HPDE6-E6E7 (cell line): Measurements from ENCODE around the gene C16orf90.

ENCODE experiments used
- DNase-seq: peaks from one replicate; pipeline ENCODE4 v3.0.0; 2011; ENCODE audit warnings: missing footprints; ENCODE audit errors: extremely low spot score

The C16orf90 gene

DNA sequence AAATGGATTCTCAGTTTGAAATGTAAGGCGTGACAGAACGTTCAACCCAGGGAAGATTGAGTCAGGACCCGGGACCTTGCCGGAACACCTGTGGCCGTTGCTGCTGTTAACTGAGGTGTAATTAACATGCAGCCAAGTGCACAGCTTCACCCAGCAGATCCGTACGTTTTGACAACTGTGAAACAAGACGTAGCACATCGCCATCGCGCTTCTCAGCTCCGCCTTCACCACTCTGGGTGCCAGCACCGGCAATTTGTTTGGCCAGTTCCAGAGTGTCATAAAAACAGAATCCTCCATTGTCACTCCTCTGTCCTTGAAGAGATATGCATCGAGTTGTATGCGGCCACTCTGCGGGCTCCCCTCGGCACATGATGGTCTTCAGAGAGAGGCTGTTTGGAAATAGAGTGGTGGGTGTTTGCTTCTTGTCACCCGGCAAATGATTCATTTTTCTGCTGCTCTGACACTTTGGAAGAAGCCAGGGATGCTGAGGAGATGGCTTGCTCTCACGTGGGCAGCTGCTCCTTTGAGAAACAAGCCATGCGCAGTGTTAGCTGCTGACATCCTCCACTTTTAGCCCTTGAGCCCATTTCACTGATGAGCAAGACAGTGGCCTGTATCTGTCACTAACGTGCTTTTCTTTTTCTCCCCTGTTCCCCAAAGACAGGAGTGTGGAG is 29.2 kb downstream of the C16orf90 start:
- DNase-seq, result no peak

DNA sequence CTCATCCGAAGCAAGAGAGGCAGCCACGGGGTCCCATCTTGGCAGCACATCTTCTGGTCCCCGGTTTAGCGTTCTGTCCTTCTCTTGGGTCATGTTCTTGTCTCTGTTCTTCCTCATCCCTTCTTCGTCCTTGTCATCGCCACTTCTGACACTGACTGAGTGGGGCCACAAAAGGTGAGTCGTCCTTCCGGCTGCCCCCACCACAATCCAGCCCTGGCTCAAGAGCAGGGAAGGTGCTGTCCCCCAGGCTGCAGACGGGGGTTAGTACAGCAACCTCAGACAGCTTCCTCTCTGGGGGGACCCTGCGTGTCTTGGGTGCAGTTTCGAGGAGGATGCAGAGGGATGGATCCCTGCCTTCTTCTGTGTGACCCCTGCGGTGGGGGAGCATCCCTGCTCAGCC is 30.0 kb downstream of the C16orf90 start:
- no peak for DNase-seq

DNA sequence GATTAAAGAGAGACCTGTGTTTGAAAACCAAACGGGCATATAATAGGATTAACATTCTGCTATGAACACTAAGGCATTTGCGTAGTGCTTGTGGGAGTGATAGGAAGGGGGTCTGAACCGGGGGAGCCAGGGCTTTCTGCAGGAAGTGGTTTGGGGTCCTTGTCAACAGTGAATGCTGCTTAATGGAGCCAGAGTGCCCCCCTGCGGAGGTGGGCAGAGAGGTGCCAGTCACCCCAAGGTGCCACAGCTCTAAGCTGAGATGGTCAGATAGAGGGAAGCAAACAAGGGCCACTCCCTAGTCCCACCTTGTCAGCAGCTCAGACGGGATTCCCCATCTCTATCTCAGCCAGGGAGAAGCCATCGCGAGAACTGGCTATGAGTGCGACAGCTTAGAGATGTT is 34.1 kb downstream of the C16orf90 start:
- no peak for DNase-seq

DNA sequence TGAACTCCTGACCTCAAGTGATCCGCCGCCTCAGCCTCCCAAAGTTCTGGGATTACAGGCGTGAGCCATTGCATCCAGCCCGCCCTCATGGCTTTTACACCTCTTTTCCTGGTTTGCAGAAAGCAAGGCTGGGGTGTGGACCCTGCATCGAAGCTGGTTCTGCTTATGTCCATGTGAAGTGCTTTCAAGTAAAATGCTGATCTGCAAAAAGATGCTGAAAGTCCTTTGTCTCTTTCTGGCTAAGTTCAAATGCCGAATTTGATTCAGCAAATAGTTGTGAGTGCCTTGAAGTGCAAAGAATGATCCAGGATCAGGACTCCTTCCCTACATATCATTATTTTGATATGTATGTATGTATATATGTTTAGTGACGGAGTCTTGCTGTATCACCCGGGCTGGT is 34.7 kb downstream of the C16orf90 start:
- no peak for DNase-seq

DNA sequence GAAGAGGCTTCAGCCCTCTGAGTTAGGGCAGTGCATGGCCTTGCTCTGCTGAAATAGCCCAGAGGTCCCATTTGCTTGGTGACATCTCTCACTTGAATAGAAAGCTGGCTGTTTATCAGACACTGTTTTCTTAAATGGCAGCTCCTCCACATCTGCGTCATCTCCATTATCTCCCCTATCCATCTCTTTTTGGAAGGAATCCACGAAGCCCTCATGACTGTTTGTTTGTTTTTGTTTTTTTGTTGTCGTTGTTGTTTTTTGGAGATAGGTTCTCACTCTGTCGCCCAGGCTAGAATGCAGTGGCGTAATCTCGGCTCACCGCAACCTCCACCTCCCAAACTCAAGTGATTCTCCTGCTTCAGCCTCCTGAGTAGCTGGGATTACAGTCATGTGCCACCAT is 35.2 kb downstream of the C16orf90 start:
- DNase-seq, result no peak

DNA sequence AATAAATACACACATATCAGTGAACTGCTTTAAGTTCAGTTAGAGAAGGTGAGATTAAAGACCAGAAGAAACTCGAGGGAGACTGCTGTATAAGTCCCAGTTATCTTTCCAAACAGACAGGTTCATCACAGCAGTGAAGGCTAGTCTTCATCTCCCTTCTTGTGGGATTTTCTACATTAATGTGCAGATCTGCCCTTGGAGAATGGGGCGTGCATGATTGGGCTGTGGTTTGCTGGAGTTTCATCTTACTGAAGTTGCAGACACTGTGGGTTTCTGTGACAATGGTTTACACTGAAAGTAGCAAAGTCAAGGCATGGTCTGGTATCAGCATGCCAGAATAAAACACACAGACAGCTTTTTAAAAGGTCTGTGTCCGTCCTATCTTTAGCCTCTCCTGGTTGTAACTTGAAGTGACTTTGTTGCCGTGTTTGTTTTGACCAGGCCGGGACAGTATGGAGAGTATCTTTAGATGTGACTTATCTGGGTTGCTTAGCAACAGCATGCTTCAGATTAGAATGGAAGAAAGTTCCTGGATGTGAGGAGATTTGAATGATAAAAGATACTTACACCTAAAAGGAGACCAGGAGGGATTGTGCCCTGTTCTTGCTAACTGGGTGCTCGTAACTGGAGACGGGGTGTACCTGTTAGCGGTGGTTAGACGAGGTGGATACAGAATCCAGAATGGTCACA is 35.7 kb downstream of the C16orf90 start:
- no peak for DNase-seq

DNA sequence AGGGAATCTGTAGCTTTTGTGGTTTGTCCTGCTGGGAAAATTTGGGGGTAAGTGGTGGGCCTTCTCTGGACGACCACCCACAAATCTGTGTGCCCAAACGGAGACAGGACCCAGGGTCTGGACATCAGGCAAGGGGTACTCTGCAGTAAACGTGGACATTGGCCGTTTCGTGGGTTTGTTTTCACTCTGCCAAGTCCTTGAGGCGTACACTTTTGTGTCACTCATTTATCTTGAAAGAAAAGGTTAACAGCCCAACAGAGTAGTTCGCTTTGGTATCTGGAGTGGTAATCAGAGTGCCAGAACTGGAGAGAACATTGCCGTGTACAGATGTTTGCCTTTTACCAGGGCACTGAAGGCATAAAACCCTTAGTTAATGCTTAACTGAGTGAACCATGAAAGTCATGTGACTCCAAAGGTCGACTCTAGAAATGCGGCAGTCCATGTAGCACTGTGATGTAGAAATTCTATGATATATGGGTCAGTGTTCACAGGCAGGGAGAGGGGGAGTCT is 36.4 kb downstream of the C16orf90 start:
- DNase-seq, result peak; percentile 23

DNA sequence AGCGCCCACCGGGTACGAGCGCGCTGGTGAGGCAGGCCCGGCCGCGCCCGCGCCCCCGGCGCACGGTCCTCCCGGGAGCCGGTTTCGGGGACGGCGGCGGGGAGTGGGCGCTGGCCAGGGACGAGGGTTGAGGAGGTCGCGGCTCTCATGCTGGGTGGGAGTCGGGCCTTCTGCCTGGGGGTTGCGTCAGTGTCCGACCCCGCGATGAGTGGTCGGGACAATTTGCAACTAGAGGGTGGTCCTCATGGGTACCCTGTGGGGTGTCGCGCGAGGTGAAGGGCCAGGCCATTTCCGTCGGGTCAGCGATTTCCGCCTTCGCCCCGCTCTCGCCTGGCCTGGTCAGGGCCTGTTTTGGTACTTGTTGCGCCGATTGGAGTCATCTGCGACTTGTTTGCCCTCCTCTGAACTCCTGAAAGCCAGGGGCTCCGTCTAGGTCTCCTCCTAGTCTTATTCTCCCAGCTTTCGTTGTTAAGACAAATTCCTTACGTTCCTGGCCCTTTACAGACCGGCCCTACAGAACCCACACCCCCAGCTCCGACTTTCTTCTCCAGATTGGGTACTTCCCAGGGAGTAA is 36.9 kb downstream of the C16orf90 start:
- DNase-seq, result peak; percentile 46

DNA sequence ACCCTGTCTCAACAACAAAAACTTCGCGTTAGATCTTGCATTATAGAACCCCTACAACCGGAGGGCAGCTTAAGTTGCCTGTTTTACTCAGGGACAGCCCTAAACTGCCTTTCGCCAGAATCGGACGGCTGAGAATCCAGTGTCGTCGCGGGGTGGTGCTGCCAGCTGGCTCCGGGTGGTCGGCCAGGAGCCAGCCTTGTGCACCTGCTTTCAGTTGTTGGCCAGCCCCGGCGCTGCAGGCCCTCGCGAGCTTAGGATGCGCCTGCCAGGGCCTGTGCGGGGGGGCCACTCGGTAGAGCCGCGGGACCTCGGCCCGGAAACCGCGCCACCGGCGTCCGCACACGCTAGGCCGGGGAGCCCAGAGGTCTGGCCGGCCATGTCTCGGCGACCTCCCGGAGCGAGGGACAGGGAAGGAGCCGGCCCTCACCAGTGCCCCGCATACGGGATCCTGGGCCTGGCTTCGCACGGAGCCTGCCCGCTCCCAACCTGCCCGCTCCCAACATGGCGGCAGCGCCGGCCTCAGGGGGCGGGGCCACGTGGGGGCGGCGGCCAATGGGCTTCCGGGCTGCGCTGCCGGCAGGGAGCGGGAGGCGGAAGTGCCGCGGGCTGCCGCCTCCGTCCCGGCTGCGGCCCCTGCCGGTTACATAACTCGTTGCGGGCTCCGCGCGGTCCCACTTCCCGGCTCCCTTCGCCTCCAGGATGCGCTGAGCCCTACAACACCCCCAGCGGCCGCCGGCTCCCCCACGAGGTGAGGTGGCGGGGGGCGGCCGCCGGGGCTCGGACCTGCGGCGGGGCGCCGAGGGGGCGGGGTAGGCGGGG is 37.6 kb downstream of the C16orf90 start:
- peak; percentile 99 for DNase-seq

DNA sequence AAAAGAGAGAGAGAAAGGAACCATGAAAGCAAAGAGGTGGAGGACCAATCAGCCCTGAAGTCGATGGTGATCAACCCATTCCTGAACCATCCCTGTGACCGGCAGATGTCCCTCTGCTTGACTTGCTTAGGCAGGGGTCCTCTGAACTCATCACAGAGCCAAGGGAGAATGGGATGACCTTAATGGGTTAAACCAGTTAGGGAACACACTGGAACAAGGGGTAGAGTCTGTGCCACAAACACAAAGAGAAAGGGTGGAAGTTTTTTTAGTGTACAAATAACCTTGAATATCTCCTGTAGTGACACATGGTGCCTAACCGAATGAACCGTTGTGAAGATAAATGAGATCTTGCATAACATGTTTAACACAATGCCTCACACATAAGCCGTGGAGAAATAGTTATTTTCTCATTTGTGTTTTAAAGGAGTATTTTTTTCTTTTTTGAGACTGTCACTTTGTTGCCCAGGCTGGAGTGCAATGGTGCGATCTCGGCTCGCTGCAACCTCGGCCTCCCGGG is 40.6 kb downstream of the C16orf90 start:
- DNase-seq, result no peak

DNA sequence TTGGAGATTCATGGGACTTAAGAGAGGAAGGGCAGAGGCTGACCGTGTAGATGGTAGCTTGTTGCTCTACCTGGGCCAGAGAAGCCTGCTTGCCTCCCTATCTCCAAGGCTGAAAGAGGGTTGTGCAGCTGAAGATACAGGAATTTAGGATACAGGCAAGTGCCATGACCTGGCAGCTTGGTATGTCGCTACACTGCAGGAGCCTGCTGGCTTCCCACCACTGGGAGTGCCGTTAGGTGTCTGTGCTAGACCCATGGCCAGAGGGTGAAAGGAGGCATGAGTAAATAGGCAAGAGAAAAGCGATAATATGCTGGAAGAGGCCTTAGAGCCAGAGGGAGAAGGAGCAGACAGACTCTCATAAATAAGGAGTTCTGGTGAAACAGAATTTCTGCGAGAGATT is 41.2 kb downstream of the C16orf90 start:
- DNase-seq, result peak; percentile 17

DNA sequence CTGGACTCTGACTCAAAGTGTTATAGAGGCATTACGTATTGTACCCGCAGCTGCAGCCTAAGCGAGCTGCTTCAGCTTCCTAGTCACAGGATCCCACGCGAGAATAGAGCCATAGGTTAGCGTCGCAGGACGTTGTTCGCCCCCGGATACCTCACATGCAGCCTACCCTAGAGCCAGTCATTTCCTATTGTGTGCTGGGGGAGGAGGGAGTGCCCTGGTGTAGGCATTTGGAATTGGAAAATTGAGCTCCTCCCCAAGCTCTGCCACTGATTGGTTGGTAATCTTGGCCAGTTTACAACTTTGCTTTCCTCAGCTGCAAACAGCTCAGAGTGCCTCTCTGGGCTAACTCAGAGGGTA is 51.3 kb downstream of the C16orf90 start:
- peak; percentile 39 for DNase-seq
